Ishikawa (cell line): ENCODE data around the gene ST3GAL3.

Experiments used
- CEBPB ChIP-seq: IDR thresholded peaks from 2 replicates; pipeline ENCODE4 v1.6.1; 2012
- CREB1 ChIP-seq: IDR thresholded peaks from 2 replicates; pipeline ENCODE4 v1.6.1; 2012; ENCODE audit warnings: low read depth
- EGR1 ChIP-seq: IDR thresholded peaks from 2 replicates; pipeline ENCODE4 v1.6.1; 2012
- EP300 ChIP-seq: IDR thresholded peaks from 2 replicates; pipeline ENCODE4 v1.6.1; 2012; ENCODE audit warnings: borderline replicate concordance
- FOXM1 ChIP-seq: IDR thresholded peaks from 2 replicates; pipeline ENCODE4 v1.6.1; 2012; ENCODE audit warnings: low read depth, borderline replicate concordance
- MAX ChIP-seq: IDR thresholded peaks from 2 replicates; pipeline ENCODE4 v1.6.1; 2012
- NFIC ChIP-seq: IDR thresholded peaks from 2 replicates; pipeline ENCODE4 v1.6.1; 2012
- RAD21 ChIP-seq: IDR thresholded peaks from 2 replicates; pipeline ENCODE4 v1.6.1; 2012; ENCODE audit warnings: low read depth
- REST ChIP-seq: IDR thresholded peaks from 2 replicates; pipeline ENCODE4 v1.6.1; 2012; ENCODE audit warnings: low read depth, mild to moderate bottlenecking
- TAF1 ChIP-seq: IDR thresholded peaks from 2 replicates; pipeline ENCODE4 v1.6.1; 2012; ENCODE audit warnings: low read depth, mild to moderate bottlenecking
- TCF12 ChIP-seq: IDR thresholded peaks from 2 replicates; pipeline ENCODE4 v1.6.1; 2012; ENCODE audit warnings: low read depth
- TEAD4 ChIP-seq: IDR thresholded peaks from 2 replicates; pipeline ENCODE4 v1.6.1; 2012
- USF1 ChIP-seq: IDR thresholded peaks from 2 replicates; pipeline ENCODE4 v1.6.1; 2012
- YY1 ChIP-seq: IDR thresholded peaks from 2 replicates; pipeline ENCODE4 v1.6.1; 2012; ENCODE audit warnings: low read depth
- ZBTB7A ChIP-seq: IDR thresholded peaks from 2 replicates; pipeline ENCODE4 v1.6.1; 2012; ENCODE audit warnings: low read depth

ST3GAL3 gene

GRCh38 chr1:43824795-43825194 is 117.5 kb downstream of the ST3GAL3 start:
- TF ChIP-seq TAF1 (no peak), USF1 (no peak), RAD21 (no peak), REST (no peak), TCF12 (no peak), YY1 (no peak), ZBTB7A (no peak), TEAD4 (no peak), EGR1 (no peak), CEBPB (no peak), NFIC (no peak), CREB1 (no peak), EP300 (no peak), MAX (no peak), FOXM1 (no peak)

- no peak for TF ChIP-seq EGR1
- no peak for TF ChIP-seq ZBTB7A
- no peak for TF ChIP-seq REST
- TF ChIP-seq NFIC: no peak
- no peak for TF ChIP-seq MAX
- TF ChIP-seq CEBPB: no peak
- TF ChIP-seq FOXM1: no peak
- TF ChIP-seq RAD21: no peak
- no peak for TF ChIP-seq EP300
- TF ChIP-seq USF1: no peak
- TF ChIP-seq TCF12: no peak
- no peak for TF ChIP-seq YY1
- no peak for TF ChIP-seq CREB1
- no peak for TF ChIP-seq TAF1
- no peak for TF ChIP-seq TEAD4
These were observed 121.2 kb downstream of the ST3GAL3 start for GRCh38 chr1:43828574-43828973.

GRCh38 chr1:43830802-43831201 is 123.5 kb downstream of the ST3GAL3 start:
- TF ChIP-seq MAX (no peak), TAF1 (no peak), CEBPB (no peak), TEAD4 (no peak), REST (no peak)

GRCh38 chr1:43831851-43832250 is 124.5 kb downstream of the ST3GAL3 start:
- TF ChIP-seq TAF1: no peak
- TF ChIP-seq RAD21: no peak
- no peak for TF ChIP-seq EP300
- TF ChIP-seq USF1: no peak
- no peak for TF ChIP-seq MAX
- no peak for TF ChIP-seq REST
- TF ChIP-seq CREB1: no peak
